Activated effector memory CD4-positive, alpha-beta T cell treated with Interleukin-2 at 50 U/mL for 16 hours (primary cell): ENCODE data around the gene BMP2K.
A peak's percentile ranks its signal among the peaks of the same experiment; 100 is the strongest.
"Not testable (repeated sequence)": the region's sequence is repeated elsewhere in the genome, so short reads cannot be mapped to it uniquely, and the experiment has no call there.

Experiments
- DNase-seq: peaks from one replicate; pipeline ENCODE4 v3.0.0-alpha.2; 2020

Gene BMP2K

DNA sequence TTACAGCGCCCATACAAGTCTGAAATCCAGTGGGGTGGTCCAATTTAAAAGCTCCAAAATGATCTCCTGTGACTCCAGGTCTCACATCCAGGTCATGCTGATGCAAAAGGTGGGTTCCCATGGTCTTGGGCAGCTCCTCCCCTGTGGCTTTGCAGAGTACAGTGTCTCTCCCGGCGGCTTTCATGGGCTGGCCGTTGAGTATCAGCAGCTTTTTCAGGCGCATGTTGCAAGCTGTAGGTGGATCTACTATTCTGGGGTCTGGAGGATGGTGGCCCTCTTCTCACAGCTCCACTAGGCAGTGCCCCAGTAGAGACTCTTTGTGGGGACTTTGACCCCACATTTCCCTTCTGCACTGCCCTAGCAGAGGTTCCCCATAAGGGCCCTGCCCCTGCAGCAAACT, 92.6 kb downstream of the BMP2K start:
- not testable (repeated sequence) for DNase-seq

DNA sequence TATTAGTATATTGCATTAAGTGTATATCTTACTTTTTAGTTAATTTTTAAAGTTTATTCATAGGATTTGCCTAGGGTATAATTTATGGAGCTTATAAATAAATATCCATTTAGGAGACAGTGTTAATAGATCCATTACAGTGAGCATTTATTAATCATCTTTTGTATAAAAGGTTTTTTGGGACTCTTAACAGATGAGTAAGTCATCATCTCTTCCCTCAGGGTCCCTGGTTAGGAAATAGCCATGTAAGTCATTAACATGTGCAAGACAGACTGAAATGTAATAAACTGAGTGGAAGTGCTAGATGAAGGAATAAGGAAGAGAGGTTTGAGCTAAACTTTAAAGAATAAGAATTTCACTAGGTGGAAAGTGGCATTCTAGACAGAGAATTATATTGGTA, 93.9 kb downstream of the BMP2K start:
- no peak for DNase-seq

DNA sequence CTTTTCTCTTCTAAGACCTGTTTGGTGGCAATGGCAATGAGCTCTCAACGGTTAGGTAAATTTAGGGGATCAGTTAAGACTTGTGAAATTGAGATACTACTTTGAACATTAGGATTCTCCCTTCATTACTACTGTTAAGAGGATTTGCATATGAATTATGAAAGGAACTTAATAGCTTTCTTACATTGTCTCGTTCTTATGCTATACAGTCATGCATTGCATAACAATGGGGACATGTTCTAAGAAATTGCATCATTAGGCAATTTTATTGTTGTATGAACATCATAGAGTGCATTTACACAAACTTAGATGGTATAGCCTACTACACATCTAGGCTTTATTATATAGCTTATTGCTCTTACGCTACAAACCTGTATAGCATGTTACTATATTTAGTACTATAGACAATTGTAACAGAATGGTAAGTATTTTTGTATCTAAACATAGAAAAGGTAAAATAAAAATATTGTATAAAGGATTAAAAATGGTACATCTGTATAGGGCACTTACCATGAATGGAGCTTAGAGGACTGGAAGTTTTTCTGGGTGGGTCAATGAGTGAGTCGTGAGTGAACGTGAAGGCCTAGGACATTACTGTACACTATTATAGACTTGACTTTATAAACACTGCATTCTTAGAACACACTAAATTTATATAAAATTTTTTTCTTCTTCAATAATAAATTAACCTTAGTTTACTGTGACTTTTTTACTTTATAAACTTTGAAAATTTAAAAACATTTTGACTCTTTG, 100.6 kb downstream of the BMP2K start:
- DNase-seq = no peak

DNA sequence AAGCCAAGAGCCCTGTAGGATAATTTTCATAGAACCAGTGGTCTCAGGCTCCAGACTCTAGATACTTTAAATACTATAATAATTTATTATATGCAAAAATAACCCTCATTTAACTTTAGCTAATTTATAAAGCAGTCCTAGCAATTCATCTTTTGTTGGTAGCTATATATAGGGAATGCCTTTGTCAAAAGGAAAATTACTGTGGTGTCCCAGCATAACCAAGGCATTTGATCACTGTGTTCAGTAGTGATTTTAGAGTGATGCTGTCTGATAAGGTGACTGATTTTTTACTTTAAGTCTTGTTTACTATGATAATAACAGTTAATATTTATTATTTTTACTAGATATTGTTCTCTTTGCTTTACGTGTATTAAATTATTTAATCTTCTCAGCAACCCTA, 101.9 kb downstream of the BMP2K start:
- no peak for DNase-seq

DNA sequence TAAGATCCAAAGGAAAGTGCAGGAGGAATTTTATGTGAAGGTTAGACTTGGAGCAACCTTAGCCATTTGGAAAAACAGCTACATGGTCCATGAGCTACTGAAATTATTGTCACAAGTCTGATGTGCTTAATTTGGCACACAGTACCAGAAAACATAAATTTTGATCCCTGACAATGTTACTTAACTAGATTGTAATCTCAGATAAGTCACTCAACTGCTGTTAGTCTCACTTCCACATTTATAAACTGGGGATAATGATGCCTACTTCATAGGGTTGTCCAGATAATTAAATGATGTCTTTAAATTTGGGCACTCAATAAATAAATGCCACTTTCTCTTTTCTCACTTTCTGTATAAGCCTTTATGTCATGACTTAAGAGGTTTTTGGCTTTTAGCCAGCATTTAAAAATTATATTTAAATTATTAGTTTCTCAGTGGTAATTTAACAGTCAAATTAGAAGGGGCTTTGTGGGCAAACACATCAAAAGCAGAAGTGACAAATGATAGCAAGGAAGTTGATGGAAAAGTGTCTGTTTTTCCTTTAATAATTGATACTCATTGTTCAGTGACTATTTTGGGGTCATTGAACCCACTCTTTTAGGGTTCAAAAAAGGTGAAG, 104.8 kb downstream of the BMP2K start:
- no peak for DNase-seq

DNA sequence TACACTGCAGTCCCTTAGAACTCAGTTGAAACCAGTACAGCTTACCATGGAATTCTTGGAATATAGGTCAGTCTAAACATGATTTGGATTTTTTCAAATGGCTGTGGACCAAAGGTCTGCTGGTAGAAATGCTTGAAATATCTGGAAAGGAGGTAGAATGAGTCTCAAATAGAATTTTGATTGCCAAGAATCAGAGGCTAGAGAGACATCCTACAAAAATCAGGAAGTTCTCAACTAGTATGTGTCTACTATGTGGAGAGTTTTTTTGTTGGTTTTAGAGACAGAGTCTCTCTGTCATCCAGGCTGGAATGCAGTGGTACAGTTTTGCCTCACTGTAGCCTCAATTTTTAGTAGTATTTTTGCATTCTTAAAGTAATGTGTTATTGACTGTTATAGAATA, 109.4 kb downstream of the BMP2K start:
- no peak for DNase-seq

DNA sequence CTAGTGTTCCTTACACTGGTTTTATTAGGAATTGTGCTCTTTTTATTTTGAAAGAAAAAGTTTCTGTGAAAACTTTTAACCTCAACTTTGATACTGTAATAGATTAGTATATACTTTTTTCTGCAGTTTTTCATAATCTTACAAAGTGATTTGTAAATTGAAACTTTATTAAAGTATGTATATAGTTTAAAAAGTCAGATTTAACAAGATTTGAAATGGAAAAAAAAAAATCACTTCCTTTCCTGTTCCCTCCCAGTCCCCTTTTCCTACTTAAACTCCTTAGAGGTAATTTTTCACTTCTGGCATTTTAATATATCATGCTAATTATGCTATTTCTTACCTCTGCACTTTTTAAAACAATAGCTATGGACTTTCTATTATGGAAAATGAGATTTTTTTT, 113.8 kb downstream of the BMP2K start:
- no peak for DNase-seq

DNA sequence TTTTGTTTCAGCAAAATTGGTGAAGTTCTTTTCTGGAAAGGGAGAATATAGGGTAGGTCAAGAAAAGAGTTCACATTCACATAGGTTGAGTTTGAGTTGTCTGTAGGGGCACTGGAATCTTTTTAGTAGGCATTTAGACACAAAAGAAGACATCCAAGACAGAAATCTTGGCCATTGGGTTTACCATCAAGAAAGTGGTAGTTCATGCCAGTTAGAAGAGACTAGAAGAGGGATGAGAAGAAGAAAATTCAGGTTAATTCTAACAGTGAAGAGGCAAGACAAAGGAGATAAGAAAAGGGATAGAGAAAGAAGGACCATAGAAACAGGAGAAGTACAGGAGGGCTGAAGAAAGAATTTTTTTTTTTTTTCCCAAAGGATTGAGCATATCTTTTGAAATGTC, 123.2 kb downstream of the BMP2K start:
- no peak for DNase-seq

DNA sequence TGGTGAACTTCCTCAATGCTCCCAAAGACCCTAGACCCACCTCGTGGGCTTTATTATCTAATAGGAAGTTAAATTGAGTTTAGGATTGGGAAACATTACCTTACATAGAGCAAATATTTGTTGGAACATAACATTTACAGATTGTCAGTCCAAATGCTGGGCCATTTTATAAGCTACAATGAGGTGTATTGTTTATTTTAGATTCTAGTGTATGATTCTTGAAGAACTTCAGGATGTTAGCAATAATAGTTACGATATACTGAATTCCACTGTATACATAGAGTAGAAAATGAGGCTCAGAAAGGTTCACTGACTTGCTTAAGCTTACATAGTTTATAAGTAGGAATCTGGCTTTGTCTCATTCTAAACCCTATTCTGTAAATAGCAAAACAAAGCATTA, 125.7 kb downstream of the BMP2K start:
- no peak for DNase-seq

DNA sequence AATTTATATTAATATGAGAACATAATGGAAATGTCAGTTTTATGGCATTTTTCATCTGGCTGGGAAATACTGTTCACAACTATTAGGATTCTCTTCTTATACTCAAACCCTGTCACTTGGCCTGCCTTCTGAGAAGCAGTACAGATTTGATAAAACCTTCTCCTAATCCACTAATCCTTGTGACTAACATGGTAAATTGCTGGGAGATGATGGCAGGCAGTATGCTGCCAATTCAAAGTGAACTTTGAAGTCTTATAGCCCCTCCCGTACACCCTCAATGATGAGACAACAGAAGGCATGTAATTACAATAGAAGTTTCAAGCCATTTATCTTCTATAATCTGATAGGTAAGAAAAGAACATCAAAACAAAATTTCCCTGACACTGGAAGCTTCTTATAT, 126.1 kb downstream of the BMP2K start:
- DNase-seq = no peak

DNA sequence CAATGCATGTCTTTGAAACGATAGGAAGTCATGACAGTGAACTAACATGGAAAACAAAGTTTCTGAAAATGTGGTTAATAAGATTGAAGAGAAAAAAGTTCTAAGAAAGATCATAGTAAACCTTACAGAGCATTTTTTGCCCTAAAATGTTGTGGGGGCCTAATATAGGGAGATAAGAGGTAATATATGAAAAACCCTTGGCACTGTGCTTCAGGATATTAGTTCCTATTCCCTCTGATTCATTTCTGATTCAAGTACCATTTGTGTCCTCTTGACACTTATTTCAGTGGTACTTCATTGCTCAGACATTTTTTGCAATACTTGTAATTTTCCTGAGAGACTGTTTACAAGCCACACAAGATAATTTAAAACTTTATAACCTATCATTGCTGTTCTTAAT, 128.0 kb downstream of the BMP2K start:
- DNase-seq = no peak

DNA sequence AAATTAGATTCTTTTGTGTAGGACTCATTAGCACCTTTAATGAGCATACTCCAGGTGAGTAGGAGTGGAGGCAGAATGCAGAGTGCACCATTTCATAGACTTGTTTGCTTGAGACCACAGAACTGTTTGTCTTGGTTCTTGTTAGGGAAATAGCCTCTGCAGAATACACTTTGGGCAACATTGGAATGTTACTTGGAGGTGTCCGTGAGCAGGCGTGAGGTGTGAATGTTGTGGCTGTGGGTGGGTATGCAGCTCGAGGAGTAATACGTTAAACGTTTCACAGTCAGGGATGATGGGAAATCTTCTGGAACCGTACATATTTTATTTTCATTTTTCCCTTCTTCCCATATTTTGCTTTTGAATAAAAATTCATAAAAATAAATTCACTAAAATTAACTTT, 131.5 kb downstream of the BMP2K start:
- no peak for DNase-seq

DNA sequence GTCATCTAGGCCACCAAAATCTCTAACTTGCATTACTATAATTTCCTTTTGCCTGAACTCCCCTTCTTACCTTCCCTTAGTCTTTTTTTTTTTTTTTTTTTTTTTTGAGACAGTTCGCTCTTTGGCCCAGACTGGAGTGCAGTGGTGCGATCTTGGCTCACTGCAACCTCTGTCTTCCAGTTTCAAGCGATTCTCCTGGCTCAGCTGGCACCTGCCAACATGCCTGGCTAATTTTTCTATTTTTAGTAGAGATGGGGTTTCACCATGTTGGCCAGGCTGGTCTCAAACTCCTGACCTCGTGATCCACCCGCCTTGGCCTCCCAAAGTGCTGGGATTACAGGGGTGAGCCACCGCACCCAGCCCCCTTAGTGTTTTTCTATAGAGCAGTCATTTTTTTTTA, 132.8 kb downstream of the BMP2K start:
- not testable (repeated sequence) for DNase-seq

DNA sequence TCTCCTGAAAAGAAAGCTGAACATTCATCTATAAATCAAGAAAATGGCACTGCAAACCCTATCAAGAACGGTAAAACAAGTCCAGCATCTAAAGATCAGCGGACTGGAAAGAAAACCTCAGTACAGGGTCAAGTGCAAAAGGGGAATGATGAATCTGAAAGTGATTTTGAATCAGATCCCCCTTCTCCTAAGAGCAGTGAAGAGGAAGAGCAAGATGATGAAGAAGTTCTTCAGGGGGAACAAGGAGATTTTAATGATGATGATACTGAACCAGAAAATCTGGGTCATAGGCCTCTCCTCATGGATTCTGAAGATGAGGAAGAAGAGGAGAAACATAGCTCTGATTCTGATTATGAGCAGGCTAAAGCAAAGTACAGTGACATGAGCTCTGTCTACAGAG, 134.5 kb downstream of the BMP2K start:
- no peak for DNase-seq

DNA sequence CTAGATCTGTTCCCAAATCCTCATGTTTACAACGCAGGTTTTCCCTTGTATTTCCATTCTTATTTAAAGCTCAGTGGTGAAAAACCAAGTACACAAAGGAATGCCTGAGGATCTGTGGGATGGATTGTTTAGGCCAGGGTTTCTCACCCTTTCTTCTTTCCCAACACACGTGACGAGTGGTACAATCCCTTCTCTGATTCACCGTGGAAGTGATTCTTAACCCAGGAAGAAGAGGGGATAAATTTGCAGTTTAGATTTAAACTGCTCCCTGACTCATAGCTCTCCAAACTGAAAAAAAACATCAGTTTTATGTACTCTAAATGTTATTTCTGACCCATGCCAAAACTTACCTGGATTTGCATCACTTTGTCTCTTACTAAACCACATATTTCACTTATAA, 146.1 kb downstream of the BMP2K start:
- DNase-seq = no peak

DNA sequence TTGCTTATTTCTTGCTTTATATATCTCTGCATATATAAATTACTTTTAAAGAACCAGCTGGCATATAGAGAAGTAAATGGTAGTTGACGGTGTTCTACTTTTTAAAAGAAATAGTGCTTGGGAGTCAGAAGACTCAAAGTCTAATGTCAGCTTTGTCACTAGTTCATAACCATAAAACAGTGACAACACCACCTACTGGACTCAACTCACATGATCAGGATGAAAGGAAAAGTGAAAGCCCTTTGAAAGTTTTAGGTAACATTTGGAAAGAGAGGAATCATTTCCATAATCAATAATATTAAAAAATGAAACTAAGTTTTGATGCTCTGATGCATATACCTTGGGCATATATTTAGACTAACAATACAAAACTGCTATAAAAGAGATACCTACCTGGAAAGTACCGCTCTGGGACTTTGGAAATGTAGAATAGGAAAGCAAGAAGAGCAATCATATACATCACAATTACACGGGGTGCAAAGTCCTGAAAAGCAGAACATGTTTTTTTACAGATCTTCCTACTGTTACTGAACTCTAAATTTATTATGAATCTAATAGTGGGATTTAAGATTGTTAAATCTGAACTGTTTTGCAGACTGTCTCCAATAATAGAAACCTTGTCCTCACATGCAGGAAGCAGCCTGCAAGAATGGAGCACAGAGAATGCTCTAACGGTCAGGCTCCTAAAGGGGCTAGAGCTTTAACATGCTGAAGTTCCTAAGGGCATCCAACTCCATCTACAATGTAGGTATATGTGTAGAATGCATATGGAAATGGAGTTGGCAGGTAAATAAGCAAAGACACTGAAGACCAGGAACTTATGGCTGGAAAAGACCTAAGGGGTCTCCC, 147.5 kb downstream of the BMP2K start:
- DNase-seq = no peak

DNA sequence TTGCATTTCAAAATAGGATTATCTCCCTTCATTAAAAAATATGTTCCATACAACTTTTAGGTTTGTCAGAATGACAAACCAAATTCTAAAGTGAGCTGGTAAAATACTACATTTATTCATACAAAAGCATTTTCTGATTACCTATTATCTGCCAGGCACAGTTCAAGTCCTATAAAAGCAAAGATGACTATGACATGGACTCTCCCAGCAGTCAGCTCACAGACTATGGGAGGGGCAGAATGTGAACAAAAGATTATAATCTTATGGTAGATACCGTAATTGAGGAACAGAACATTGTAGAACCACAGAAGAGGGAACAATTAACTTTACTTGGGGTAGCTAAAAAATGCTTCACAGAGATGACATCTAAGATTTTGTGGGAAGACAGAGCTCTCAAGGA, 150.7 kb downstream of the BMP2K start:
- no peak for DNase-seq

DNA sequence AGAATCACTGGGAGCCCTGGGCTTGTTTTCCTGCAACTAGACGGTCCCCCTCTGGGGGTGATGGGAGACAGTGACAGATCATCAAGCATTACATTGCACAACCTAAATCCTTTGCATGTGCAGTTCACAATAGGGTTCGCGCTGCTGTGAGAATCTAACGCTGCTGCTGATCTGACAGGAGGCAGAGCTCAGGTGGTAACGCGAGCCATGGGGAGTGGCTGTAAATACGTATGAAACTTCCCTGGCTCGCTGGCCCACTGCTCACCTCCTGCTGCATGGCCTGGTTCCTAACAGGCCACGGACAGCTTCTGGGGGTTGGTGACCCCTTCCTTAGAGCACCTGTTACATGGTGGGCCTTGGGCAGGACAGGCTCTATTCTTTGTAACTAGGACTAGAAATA, 152.7 kb downstream of the BMP2K start:
- DNase-seq = no peak

DNA sequence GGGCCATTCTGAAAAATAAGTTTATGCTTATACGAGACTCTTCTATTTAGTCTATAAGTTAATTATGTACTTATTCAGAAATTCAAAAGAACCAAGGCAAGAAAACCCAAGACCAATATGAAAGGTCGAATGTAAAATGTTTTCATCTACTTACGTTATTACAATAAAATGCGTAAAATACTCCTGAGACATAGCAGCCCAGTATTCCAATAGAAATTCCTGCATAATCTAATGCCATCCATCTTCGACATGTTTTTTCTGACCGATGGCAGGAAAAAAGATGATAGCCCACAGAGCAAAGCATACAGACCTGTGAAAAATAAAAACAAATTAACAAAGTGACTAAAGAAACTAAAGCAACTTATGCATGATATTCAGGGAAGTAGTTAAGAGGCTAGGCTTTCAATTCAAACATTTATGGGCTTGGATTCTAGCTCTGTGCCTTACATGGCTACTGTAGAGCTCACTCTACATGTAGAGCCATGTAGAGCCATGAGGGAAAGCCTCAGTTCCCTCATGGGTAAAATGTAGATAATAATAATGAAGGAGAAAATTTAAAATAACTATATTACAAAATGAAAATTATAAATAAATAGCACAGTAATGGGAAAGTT, 154.0 kb downstream of the BMP2K start:
- DNase-seq = no peak

DNA sequence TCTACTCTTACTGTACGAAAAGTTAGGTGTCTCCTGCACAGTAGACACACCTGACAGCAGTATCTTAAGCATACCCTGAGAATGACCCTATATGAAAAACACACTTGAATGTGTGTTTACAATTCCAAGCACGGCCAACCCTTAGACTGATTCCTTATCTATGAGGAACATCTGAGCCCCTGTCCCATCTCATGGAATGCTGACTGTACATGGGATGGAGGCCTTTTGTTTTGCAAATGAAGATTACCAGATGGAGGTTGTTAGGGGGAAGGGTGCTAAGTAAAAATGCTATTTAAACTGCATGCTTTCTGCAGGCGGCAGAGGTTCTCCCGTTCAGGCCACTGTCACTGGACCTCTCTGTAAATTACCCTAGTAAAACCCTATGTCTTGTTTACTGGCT, 160.8 kb downstream of the BMP2K start:
- DNase-seq = no peak

DNA sequence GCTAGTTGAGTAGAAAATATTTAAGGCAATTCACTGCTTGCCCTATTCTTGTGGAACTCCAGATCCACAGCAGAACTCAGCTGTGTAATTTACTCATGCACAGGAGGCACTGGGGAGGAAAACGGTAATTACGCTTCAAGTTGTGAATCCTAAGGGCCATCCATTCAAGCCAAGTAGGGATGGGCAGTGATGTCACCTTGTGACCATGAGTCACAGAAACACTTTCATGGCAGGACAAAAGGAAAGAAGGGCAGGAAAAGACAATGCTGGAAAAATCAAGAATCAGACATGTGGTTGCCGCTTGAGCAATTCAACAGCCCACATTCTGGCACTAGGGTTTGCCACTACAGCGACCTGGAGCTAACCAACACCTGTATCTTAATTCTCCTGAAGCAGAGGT, 161.7 kb downstream of the BMP2K start:
- no peak for DNase-seq

DNA sequence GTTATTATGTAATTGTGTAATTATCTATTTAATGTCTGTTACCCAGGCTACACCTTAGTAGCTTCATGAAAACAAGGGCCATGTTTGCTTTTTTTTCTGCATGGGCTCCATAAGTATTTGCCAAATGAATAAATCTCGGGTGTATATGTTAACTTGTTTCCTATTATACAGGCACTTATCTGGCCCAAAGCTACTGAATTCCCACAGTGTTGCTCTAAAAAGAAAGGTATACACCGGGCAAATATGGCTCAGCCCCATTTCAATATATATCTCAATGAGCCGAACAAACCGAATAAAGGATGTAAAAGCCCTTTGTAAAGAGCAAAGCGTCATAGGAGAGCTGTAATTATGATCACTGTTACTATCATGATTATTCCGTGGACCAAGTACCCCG, 162.3 kb downstream of the BMP2K start:
- DNase-seq = no peak

DNA sequence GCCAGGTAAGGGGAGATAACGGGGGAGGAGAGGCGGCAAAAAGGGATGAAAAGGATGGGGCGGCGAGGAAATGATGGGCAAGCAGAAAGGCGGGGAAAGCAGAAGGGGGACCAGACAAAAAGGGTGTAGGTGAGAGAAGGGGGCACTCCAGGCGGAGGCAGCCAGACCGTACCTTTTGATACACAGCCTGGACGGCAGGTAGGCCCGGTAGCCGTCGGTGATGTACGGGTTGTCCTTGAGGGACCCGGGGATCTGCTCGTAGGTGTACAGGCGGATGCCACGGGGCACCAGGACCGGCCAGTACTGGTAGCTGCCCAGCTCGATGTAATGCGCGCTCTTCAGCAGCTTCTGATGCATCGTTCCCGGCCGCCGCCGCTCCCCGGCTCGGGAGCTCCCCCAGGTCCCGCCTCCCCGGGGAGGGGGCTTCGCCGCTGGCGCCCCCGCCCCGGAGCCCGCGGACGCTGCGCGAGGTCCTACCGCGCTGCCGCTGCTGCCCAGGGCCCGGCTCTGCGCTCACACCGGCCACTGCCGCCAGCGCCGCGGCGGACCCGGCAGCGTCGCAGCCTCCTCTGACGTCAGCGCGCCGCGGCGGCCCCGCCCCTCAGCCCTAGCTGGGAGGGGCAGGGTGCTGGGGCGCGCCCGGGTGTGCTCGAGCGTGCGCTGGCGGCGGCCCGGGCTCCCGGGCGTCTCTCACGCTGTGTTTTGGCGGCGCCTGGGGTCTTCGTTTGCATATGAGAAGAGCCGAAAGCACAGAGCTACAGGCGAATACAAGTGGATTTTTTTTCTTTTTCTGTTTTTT, 162.9 kb downstream of the BMP2K start, which contains the start of gene PAQR3:
PAQR3 (minus strand) TSS at position 571 of the 799 bp plus-strand sequence; CDS start at position 357, 214 bp downstream.
- peak; percentile 74 for DNase-seq
